OCI-LY7 (cell line): ENCODE measurements around the gene KRT13.

Source experiments
- CTCF ChIP-seq: fragments of 200-600 bp; sonication (generic); conservative IDR thresholded peaks from 2 replicates; pipeline ENCODE4 v1.5.1; 2014; ENCODE audit warnings: mild to moderate bottlenecking, antibody characterized with exemption, low read length, moderate library complexity, mixed read lengths
- EZH2phosphoT487 ChIP-seq: fragments of 200-600 bp; sonication (generic); IDR thresholded peaks from 2 replicates; pipeline ENCODE4 v1.6.1; 2018; ENCODE audit warnings: low read depth, borderline replicate concordance, mild to moderate bottlenecking, mixed run types, antibody characterized with exemption, low read length, moderate library complexity, mixed read lengths

- TF ChIP-seq CTCF (no peak), EZH2phosphoT487 (no peak)
Observed at GRCh38 chr17:41512546-41513167, 7.2 kb upstream of the KRT13 start.
